ENCODE measurements around the gene DPP8. TPM values are rescaled to one million over a fixed set of nuclear protein-coding genes. Genes with fewer than 3 reads are reported as not detected.

The DPP8 gene
- total and polyA plus RNA-seq, 2 donors (not counting 1 experiment from before 2014, with no cell fraction given): 17.1 to 65.2 TPM

- DNase-seq: no peak
- TF ChIP-seq EZH2 (IDR thresholded peaks at IDR 0.05; ENCODE audit: borderline replicate concordance, insufficient read depth, low read depth, low read length, poor library complexity, severe bottlenecking): no peak
- TF ChIP-seq CTCF (IDR thresholded peaks at IDR 0.05): no peak
- H2AFZ ChIP-seq (ENCODE audit: insufficient read depth, low read depth, low read length, poor library complexity, severe bottlenecking): no peak overlapping the region
- no peak for ATAC-seq (ENCODE audit: low read depth)
- 92% methylated on average over 2 of the region's 5 CpGs for WGBS (ENCODE audit: insufficient coverage)
- H4K20me1 ChIP-seq (ENCODE audit: control insufficient read depth, insufficient read depth, low read length, poor library complexity, severe bottlenecking): no peaks in the 10 kb centered on the region
- H3K9me3 ChIP-seq (ENCODE audit: control extremely low read depth in 1 of 3, control insufficient read depth in 2 of 3, insufficient read depth in 1 of 3, low read length in 2 of 3): no peaks in the 10 kb centered on the region
- ChIA-PET CTCF (no interaction called here), POLR2A (no interaction called here)
- intact Hi-C loops (cut with micrococcal nuclease): no loop called here
- H3K4me3 ChIP-seq (ENCODE audit: control extremely low read depth in 1 of 5, extremely low read depth in 1 of 5, insufficient read depth in 1 of 5, low read depth in 2 of 5, low read length in 4 of 5): no peak overlapping the region
- no peak overlapping the region for H3K27ac Mint-ChIP-seq
- no peak overlapping the region for H3K9ac ChIP-seq (ENCODE audit: low read length)
- peaks cover 8 to 11% of the 10 kb centered on the region in 2 donors for H3K4me1 ChIP-seq (ENCODE audit: control insufficient read depth in 2 of 2, insufficient read depth in 2 of 2, low read length in 2 of 2)
- H3K4me2 ChIP-seq (replicated peaks; ENCODE audit: low read depth, low read length, poor library complexity, severe bottlenecking): no peak overlapping the region
- no peaks in the 10 kb centered on the region for H3K36me3 ChIP-seq (replicated peaks in 1 of 2; ENCODE audit: control extremely low read depth in 1 of 2, control insufficient read depth in 1 of 2, extremely low read depth in 1 of 2, insufficient read depth in 2 of 2, low read length in 1 of 2)
- H3K27ac ChIP-seq (ENCODE audit: low read length in 2 of 2): no peak overlapping the region
- peaks cover 11% of the 10 kb centered on the region for H3K4me1 Mint-ChIP-seq
- H3K79me2 ChIP-seq (ENCODE audit: control insufficient read depth, insufficient read depth, low read length): no peaks in the 10 kb centered on the region
- H3K4me3 Mint-ChIP-seq: no peak overlapping the region
- peaks cover 20% of the 10 kb centered on the region for H3K27me3 Mint-ChIP-seq
- H3K27me3 ChIP-seq (replicated peaks in 1 of 4; ENCODE audit: control extremely low read depth in 1 of 4, control insufficient read depth in 3 of 4, insufficient read depth in 4 of 4, low read length in 3 of 4): peaks cover 0 to 27% (median 2%) of the 10 kb centered on the region in 4 experiments
- H3K9me3 Mint-ChIP-seq (ENCODE audit: insufficient read depth): no peaks in the 10 kb centered on the region
Measured at GRCh38 chr15:65411465-65412071, 105.9 kb downstream of the DPP8 start.

GRCh38 chr15:65410972-65411371 is 106.5 kb downstream of the DPP8 start:
- peaks cover 20% of the 10 kb centered on the region for H3K27me3 Mint-ChIP-seq
- peaks cover 11% of the 10 kb centered on the region for H3K4me1 Mint-ChIP-seq
- WGBS (ENCODE audit: insufficient coverage): 87% methylated on average over 10 of the region's 10 CpGs
- ChIA-PET POLR2A (no interaction called here), CTCF (no interaction called here)
- no peak overlapping the region for H3K27ac Mint-ChIP-seq
- H3K36me3 ChIP-seq (replicated peaks in 1 of 2; ENCODE audit: control extremely low read depth in 1 of 2, control insufficient read depth in 1 of 2, extremely low read depth in 1 of 2, insufficient read depth in 2 of 2, low read length in 1 of 2): no peaks in the 10 kb centered on the region
- H3K27ac ChIP-seq (ENCODE audit: low read length in 2 of 2): no peak overlapping the region
- no peaks in the 10 kb centered on the region for H3K9me3 Mint-ChIP-seq (ENCODE audit: insufficient read depth)
- no peak overlapping the region for H3K4me3 Mint-ChIP-seq
- peaks cover 8 to 11% of the 10 kb centered on the region in 2 donors for H3K4me1 ChIP-seq (ENCODE audit: control insufficient read depth in 2 of 2, insufficient read depth in 2 of 2, low read length in 2 of 2)
- H3K4me2 ChIP-seq (replicated peaks; ENCODE audit: low read depth, low read length, poor library complexity, severe bottlenecking): no peak overlapping the region
- no peak for DNase-seq
- H3K9me3 ChIP-seq (ENCODE audit: control extremely low read depth in 1 of 3, control insufficient read depth in 2 of 3, insufficient read depth in 1 of 3, low read length in 2 of 3): no peaks in the 10 kb centered on the region
- no peak for ATAC-seq (ENCODE audit: low read depth)
- intact Hi-C loops (cut with micrococcal nuclease): no loop called here
- H3K4me3 ChIP-seq (ENCODE audit: control extremely low read depth in 1 of 5, extremely low read depth in 1 of 5, insufficient read depth in 1 of 5, low read depth in 2 of 5, low read length in 4 of 5): no peak overlapping the region
- no peak overlapping the region for H2AFZ ChIP-seq (ENCODE audit: insufficient read depth, low read depth, low read length, poor library complexity, severe bottlenecking)
- TF ChIP-seq CTCF (IDR thresholded peaks at IDR 0.05) (no peak), EZH2 (IDR thresholded peaks at IDR 0.05; ENCODE audit: borderline replicate concordance, insufficient read depth, low read depth, low read length, poor library complexity, severe bottlenecking) (no peak)
- H3K79me2 ChIP-seq (ENCODE audit: control insufficient read depth, insufficient read depth, low read length): no peaks in the 10 kb centered on the region
- no peak overlapping the region for H3K9ac ChIP-seq (ENCODE audit: low read length)
- no peaks in the 10 kb centered on the region for H4K20me1 ChIP-seq (ENCODE audit: control insufficient read depth, insufficient read depth, low read length, poor library complexity, severe bottlenecking)
- peaks cover 0 to 27% (median 2%) of the 10 kb centered on the region in 4 experiments for H3K27me3 ChIP-seq (replicated peaks in 1 of 4; ENCODE audit: control extremely low read depth in 1 of 4, control insufficient read depth in 3 of 4, insufficient read depth in 4 of 4, low read length in 3 of 4)

All from B cell (primary cell).